Right hindlimb (tissue), 1 donor: ENCODE measurements around the gene CERS4.
"Not testable (repeated sequence)": the region's sequence is repeated elsewhere in the genome, so short reads cannot be mapped to it uniquely, and the experiment has no call there.

Experiments
- DNase-seq: peaks from one replicate; pipeline ENCODE4 v3.0.0-alpha.2; 2018

The CERS4 gene

DNA sequence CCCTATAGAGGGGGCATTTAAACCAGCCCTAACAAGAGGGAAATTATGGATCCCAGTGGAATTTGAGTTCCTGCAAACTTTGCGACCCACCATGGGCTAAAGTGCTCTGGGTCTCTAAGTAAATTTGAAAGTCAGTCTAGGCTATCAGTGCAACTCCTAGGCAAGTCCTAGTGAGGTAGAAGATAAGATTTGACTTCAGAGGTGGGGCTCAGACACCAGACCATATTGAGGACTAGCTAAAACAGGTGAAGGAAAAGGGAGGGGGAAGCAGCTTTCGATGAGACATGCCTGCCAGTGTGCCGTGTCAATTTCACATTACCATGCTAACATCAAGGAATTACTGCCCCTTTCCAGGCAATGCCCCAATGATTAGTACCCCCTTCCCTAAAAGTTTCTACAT is 60.6 kb downstream of the CERS4 start:
- no peak for DNase-seq

DNA sequence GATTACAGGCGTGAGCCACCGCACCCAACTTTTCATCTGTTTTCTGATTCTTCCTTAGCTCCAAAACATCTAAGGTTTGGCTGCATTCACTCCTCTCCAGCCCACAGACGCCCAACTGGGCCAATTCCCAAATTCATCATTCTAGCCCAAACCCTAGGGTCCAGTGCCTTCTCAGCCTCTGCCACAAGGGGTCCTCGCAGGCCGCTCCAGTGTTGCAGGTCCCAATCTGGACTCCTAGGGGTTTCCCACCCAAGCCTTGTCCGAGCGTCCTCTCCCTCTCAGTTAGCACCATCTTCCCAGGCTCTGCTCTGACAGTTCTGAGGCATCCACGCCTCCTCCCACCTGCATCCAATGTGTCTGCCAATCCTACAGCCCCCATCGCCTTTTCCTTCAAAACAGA is 67.3 kb downstream of the CERS4 start:
- DNase-seq = not testable (repeated sequence)

DNA sequence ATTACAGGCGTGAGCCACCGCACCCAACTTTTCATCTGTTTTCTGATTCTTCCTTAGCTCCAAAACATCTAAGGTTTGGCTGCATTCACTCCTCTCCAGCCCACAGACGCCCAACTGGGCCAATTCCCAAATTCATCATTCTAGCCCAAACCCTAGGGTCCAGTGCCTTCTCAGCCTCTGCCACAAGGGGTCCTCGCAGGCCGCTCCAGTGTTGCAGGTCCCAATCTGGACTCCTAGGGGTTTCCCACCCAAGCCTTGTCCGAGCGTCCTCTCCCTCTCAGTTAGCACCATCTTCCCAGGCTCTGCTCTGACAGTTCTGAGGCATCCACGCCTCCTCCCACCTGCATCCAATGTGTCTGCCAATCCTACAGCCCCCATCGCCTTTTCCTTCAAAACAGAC is 82.2 kb downstream of the CERS4 start:
- not testable (repeated sequence) for DNase-seq

- peak; percentile 64 for DNase-seq
These were observed 93.2 kb downstream of the CERS4 start for GRCh38 chr19:8302357-8302691.

DNA sequence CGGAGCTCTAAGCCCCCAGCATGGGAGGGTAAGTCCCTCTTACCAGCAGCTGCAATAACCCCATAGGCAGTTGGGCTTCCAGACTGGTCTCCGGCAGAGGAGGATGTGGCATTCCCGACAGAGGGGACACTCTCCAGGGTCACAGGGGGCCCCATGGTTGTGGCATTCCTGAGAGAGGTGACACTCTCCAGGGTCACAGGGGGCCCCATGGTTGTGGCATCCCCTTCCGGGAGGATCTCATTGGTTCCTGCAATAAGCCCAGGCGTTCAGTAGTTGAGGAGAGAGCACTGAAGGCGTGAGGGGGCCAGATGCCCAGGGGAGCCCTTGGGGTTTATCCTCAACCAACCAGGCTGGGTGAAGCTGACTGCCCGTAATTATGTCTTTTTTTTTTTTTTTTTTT is 93.6 kb downstream of the CERS4 start:
- DNase-seq = no peak

DNA sequence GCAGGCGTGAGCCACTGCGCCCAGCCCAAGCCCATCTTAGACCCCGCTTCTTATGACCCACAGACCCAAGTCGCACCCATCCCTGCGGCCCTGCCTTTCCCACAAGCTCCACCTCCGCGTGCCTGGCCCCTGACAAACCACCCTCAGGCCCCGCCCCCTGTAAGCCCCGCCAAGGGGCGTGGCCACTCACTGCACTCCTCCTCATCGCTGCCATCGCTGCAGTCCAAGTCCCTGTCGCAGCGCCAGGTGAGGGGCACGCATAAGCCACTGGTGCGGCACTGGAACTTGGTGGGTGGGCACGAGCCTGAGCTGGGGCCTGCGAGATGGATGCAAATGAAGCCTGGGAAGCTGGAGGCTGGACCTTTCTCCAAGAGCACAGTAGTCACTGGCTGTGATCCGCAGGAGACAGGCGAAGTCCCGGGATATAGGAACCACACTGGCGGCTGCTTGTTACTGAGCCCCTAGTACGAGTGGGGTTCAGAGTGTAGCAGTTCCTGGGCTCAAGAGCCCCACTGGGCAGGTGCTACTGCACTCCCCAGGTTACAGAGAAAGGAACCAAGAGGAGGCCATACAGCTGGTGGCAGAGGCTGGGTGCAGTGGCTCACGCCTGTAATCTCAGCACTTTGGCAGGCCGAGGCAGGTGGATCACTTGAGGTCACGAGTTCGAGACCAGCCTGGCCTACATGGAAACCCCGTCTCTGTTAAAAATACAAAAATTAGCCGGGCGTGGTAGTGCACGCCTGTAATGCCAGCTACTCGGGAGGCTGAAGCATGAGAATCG is 95.9 kb downstream of the CERS4 start:
- no peak for DNase-seq

- DNase-seq = no peak
These were observed 96.6 kb downstream of the CERS4 start for GRCh38 chr19:8305798-8306197.

- DNase-seq = no peak
These were observed 97.3 kb downstream of the CERS4 start for GRCh38 chr19:8306235-8307054.

DNA sequence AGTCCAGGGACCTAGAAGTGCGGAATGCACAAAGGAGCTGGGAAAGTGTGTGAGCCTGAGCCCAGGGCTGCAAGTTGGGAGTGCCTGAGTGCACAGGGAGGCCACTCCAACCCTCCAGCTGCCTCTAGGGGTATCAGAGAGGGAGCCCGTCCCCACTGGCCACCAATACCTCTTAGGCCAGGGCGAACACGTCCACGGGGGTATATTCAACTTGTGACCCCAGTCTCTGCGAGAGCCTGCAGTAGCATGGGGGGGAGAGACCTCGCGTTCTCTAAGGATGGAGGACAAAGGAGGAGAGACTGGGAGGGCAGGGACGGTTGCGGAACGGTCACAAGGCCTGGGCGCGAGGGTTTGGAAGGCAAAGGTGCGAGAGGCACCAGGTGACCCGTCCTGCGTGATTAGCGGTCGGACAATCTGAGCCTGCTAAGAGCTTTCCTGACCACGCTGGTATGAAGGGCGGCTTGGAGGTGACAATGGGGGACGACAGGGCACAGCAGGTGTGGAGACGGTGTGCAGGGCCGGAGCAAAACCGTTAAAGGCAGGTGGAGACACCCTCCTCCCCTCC is 98.3 kb downstream of the CERS4 start:
- DNase-seq = no peak

DNA sequence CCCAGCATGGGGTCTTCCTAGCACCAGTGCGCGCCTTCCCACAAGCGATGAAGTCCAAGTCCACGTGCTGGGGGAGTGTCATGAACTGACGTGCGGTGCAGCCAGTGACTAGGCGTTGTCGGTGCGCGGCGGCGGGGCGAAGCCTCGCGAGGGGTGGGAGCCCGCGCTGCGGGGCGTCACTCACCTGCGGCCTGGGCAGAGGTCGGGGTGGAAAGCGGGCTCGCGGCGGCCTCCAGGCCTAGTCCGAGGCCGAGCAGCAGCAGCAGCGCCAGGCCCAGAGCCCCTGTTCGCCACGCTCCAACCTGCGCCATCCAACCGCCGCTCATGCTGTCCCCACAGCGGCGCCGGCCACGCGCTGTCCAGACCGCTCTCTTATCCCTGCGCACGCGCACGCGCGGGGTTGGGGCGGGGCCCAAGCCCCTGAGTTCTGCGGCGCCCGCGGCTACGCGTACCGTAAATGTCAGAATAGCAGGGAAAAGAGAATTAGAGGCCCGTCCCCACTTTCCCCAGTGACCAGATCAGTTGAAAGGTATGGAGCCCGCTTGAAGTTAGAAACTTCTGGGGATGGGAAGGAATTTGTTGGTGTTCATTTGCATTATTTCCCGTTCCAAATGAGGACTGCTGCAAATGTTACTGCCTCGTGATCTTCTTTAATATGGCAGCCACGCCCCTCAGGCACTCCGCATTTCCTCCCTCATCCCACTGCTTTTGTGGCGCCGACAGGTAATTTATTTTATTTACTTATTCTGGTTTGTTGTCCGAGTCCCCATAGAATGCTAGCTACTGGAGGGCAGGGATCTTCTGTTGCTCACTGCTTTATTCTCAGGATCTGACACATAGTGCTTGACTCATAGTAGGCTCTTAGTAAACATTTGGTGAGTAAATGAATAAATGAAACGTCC is 99.0 kb downstream of the CERS4 start, which contains the start of gene CD320:
TSS of gene CD320 (minus strand) at position 394 of the 902 bp plus-strand sequence. CDS start at position 326, 68 bp downstream.
- peak; percentile 93 for DNase-seq

GRCh38 chr19:8308891-8309291 is 99.7 kb downstream of the CERS4 start:
- no peak for DNase-seq

- DNase-seq = no peak
These were observed 101.3 kb downstream of the CERS4 start for GRCh38 chr19:8310342-8311055.

GRCh38 chr19:8311461-8312260 is 102.5 kb downstream of the CERS4 start:
- DNase-seq = no peak
